HPDE6-E6E7 (cell line): ENCODE results near the gene TAS2R30.

Experiments
- DNase-seq: peaks from one replicate; pipeline ENCODE4 v3.0.0; 2011; ENCODE audit warnings: missing footprints; ENCODE audit errors: extremely low spot score

The TAS2R30 gene, protein sequence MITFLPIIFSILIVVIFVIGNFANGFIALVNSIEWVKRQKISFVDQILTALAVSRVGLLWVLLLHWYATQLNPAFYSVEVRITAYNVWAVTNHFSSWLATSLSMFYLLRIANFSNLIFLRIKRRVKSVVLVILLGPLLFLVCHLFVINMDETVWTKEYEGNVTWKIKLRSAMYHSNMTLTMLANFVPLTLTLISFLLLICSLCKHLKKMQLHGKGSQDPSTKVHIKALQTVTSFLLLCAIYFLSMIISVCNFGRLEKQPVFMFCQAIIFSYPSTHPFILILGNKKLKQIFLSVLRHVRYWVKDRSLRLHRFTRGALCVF

GRCh38 chr12:11134305-11134704, at the start of gene TAS2R30:
TSS of gene TAS2R30 (minus strand) at chr12:11134644. CDS start at chr12:11134244, 400 bp downstream.
- DNase-seq, result no peak

GRCh38 chr12:11183011-11183410, 48.6 kb upstream of the TAS2R30 start:
- DNase-seq, result no peak

- no peak for DNase-seq
Observed at GRCh38 chr12:11182529-11182928, 48.1 kb upstream of the TAS2R30 start.

DNA sequence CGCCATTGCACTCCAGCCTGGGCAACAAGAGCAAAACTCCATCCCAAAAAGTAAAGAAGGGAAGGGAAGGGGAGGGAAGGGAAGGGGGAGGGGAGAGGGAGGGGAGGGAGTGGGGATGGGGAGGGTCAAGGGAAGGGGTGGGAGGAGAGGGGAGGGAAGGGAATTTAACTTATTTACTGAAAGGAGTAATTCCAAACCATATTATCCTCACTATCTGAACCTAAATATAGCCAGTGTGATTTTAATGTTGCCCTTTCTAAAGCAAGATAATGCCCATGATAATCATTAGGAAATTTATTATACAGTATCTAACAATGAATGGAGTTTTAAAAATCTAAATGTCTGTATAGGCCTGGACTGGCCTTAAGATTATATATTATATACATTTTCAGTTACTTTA, 43.8 kb upstream of the TAS2R30 start:
- no peak for DNase-seq

DNA sequence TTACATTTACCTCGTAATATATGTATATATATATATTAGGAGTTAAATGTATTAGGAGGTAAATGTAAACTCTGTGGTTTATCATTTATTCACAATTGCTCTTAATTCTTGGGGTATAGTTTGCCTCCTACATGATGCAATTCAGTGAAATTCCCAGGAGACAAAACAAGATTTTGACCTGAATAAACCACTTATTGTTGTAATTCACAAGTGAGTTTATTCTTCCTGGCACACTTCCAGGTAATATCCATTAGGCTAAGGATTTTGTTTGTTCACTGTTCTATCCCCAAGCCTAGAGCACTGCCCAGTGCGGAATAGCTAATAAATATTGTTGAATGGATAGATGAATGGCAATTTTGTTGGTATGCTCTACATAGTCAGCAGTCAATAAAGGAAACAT, 39.6 kb upstream of the TAS2R30 start:
- no peak for DNase-seq

DNA sequence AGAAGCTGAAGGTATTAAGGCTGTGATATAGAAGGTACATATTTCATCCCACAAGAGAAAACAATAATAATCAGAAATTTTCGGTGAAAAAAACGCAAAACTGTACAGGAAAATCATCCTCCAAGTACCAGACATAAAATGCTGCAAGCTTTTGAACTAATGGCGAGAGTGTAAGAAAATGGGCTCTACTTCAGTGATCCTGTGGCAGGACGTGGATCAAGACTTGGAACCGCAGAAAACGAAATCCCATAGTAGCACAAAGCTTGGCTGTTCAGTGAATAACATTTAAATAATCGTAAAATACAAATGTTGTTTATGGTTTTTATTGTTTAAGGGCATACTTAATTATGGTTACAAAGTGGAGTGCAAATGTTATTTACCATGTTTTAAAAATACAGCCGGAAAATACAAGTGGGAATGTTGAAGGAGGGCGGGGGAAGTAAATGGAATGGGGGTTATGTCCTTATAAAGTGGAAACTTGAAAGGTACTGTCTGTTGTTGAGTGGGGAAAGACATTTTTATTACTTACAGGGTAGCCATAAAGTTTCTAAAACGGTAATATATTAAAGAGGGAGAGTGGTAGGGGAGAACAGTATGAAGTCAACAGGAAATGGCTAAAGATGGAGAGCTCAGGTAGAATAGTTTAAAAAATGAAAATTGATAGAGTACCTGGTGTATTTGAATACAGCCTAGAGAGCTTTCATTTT, 37.7 kb upstream of the TAS2R30 start:
- no peak for DNase-seq

DNA sequence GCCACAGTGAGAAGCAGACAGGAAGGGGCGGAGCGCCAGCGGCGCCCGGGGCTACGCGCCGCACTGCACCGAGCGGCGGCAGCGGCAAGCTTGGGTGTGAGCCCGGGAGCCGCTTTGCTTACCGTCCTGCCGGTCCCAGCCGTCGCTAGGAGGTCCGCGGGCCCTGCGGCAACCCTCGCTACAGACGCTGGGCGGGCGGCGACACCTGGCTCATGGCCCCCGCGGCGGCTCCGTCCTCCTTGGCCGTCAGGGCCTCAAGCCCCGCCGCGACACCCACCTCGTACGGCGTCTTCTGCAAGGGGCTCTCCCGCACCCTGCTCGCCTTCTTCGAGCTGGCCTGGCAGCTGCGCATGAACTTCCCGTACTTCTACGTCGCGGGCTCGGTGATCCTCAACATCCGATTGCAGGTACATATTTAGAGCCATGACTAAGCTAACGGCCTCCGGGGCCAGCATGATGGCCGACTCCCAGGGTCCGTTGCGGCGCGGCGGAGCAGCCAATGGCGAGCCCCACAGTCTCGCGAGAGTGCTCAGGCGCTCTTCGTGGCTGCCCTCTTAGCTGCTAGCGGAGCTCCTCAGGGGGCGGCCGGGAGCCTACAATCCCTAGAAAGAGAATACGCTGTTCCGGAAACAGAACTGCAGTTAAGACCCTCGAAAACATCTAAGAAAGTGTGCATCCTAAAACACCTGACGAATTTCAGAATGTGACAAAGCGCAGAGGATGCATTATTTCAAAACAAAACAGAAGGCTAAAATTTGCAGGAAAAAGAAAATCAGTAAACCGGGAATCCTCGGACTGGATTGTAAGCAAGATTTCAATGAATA, 36.9 kb upstream of the TAS2R30 start, which contains the start of gene SMIM10L1:
TSS of gene SMIM10L1 (plus strand) at position 50 of the 824 bp plus-strand sequence. CDS start at position 213, 163 bp downstream.
- peak; percentile 91 for DNase-seq

GRCh38 chr12:11170810-11171144, 36.3 kb upstream of the TAS2R30 start:
- no peak for DNase-seq

- DNase-seq, result no peak
Observed at GRCh38 chr12:11166300-11166699, 31.9 kb upstream of the TAS2R30 start.

DNA sequence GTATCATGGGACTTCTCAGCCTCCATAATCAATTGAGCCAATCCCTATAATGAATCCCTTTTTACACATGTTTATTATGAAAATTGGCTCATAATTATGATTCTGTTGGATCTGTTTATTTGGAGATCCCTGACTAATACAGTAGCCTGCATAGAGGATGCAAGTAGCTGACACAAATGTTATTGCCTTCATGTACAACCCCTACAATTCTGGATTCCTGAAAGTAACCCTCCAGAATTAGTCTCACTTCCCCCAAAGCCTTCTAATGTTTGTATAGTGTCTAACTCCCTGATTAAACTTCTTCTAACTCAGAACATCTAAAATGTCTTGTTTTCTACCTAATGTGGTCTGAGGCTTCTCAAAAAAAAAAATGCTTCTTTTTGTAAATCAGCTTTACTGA, 29.9 kb upstream of the TAS2R30 start:
- DNase-seq, result no peak

DNA sequence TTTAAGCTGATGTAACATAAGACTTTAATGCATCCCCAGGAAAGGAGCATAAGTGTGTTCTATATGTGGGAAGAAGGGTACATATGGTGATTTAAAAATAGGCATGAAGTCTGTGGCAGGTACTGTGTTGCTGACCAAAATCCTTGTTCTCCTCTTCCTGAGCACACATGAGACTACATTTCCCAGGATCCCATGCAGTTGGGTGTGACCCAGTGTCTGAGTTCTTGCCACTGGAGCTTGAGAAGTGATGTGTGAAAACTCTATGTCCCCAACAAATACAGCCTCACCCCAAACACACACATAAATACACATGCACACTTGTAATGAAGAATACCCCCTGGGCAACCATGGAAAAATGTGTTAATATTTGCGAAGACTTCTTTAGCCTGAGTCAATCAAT, 28.1 kb upstream of the TAS2R30 start:
- no peak for DNase-seq

DNA sequence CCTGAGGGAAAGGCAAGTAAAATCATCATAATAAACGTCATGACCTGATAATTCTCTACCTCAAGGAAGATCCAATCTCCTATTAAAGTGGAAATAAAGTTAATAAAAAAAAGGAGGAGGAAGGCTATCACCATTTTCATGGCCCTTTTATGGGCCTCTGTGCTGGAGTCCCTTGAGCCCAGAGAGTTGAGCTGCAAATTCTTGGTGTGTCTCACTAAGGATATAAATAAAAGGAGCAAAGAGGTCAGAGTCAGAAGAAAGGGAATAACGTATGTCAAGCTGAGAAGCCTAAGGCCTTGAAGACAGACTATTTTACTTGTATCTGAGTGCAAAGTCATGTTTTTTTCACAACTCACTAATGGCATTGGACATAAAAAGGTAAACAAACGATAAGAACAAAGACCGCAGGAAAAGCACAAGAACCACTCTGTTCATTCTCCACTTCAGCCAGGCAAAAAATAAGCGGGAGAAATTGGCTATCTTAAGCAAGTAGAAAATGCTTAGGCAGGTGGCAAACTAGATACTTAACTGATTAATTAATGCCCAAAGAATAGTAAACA, 24.5 kb upstream of the TAS2R30 start:
- no peak for DNase-seq

DNA sequence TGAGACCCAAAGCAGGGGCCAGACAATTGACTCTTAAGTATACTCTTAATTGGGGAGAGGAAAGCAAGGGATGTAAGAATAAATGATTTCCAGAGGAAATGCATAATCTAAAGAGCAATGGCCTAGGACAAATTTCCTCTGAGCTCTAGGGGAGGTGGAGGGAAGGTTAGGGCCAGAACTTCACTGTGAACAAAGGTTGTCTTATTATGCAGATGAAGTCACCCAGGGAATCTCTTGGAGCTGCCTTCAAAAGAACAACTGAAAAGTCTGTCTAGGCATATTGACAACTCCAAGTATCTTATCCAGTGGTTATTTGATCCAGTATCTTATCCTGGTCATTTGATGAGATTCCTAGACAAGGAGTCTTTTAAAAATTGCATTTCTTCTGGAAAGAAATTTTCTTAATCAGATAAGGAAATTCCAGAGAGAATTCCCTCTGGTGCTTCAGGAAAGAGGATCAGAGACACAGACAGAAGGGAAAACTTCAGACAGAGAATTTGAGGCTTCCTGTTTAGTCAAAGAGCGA, 20.0 kb upstream of the TAS2R30 start:
- DNase-seq, result no peak

DNA sequence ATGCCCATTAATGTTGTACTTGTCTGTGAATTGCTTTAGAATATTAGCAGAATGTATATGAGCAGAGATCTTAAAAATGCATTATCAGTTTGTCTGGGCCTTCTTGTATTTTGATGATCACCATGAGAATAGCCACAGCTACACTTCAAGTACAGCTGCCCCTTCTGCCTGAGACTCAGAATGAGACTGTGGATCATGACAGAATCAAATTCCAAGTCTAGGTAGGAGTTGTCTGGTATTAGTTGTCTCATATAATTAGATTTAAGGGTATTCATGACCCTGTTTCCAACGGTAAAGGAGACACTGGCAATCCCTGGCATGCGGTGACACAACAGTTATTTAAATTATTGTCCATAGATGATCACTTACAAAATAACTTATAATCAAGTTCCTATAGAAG, 18.3 kb upstream of the TAS2R30 start:
- no peak for DNase-seq

- DNase-seq, result no peak
Observed at GRCh38 chr12:11150832-11151231, 16.4 kb upstream of the TAS2R30 start.

- no peak for DNase-seq
Observed at GRCh38 chr12:11147420-11147819, 13.0 kb upstream of the TAS2R30 start.

GRCh38 chr12:11144297-11144696, 9.9 kb upstream of the TAS2R30 start:
- DNase-seq, result no peak

- DNase-seq, result no peak
Observed at GRCh38 chr12:11143352-11143751, 8.9 kb upstream of the TAS2R30 start.

GRCh38 chr12:11136075-11136474, 1.6 kb upstream of the TAS2R30 start:
- no peak for DNase-seq

DNA sequence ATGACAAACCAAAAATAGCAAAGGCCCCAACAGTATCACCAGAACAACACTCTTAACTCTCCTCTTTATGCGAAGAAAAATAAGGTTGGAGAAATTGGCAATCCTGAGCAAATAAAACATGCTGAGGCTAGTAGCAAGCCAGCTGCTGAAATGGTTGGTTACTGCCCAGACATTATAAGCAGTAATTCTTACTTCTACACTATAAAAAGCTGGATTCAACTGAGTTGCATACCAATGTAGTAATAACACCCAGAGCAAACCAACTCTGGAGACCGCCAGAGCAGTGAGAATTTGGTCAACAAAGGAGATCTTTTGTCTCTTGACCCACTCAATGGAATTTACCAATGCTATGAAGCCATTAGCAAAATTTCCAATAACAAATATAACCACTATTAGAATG, 628 bp downstream of the TAS2R30 start:
- DNase-seq, result no peak

- no peak for DNase-seq
Observed at GRCh38 chr12:11133162-11133561, 1.3 kb downstream of the TAS2R30 start.

- DNase-seq, result no peak
Observed at GRCh38 chr12:11130999-11131398, 3.4 kb downstream of the TAS2R30 start.
